LHCN-M2 (cell line): ENCODE measurements around the gene ACTG1. TPM values are rescaled to one million over a fixed set of nuclear protein-coding genes. Genes with fewer than 3 reads are reported as not detected.
"Not testable (repeated sequence)": the region's sequence is repeated elsewhere in the genome, so short reads cannot be mapped to it uniquely, and the experiment has no call there.

Source experiments
- DNase-seq: peaks from one replicate; pipeline ENCODE4 v3.0.0-alpha.2; 2012; ENCODE audit warnings: low read depth
- total RNA-seq: library from RNA; depleted of rRNA; stranded (reverse); fragments of >200 nt; gene quantifications from 2 replicates; pipeline ENCODE4 v1.2.3, GENCODE V29; 2014

Gene ACTG1
- total RNA-seq, 1 experiment from 2014 or later = 6,893 TPM

DNA sequence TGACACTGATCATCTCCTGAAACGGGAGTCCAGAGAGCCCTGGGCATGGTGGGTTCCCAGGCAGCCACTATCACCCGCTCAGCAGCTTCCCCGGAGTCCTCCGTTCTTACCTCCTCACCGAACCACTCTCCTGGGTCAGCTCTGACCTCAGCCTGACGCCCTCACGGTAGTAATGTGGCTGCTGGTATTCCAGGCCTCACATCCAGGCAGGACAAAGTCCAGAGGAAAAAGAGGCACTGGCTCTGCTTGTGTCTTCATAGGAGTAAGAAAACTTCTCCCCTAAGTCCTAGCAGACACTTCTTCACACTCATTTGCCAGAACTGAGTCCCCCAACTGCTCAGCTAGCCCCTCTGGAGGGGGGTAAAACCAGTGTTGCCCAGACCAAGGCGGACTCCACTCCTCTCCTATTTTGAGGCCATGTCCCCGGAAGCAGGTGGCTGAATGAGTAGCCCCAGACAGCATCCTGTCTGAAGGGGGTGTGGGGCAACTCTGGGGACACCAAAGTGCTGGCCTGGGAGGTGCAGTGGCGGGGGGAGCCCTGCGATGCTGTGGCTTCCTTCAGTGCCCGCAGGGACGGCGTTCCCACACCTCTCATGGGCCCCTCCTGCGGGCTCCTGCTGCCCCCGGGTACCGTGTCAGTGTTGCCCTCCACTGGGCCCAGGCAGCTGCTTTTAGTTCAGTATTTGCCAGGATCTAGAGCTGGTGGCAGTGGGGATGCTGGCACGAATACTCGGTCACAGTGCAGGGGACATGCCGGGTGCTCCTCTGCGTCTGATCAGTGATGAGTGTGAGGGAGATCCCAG is 20.9 kb upstream of the ACTG1 start:
- no peak for DNase-seq

DNA sequence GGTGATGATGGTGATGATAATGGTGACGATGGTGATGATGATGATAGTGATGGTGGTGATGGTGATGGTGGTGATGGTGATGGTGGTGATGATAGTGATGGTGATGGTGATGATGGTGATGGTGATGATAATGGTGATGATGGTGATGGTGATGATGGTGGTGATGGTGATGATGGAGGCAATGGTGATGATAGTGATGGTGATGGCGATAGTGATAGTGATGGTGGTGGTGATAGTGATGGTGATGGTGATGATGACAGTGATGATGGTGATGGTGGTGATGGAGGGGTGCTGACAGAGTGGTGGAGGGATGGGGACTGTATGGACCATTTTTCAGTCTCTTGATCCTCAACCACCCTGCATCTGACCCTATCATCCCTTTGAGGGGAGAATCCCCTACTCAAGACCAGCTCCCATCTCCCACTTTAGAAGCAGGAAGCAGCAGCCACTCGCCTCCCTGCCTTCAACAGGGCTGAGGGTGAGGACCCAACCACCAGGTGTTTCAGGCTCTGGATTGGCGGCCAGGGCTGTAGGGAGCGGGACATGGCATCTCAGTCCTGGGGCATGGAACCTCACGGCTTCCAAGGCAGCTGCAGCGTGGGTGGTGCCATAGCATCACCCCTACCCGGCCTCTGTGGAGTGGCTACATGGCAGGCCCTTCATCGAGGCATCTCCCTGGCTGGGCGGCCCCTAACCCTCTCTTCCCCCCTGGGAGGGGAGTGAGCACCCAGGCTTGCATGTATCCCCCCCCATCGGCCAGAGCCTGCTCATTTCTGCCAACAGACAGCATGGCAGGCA is 20.1 kb upstream of the ACTG1 start:
- no peak for DNase-seq

DNA sequence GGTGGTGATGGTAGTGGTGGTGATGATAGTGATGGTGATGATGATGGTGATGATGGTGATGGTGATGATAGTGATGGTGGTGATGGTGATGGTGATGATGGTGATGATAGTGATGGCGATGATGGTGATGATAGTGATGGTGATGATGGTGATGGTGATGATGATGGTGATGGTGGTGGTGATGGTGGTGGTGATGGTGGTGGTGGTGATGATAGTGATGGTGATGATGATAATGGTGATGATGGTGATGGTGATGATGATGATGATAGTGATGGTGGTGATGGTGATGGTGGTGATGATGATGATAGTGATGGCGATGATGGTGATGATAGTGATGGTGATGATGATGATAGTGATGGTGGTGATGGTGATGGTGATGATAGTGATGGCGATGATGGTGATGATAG is 19.4 kb upstream of the ACTG1 start:
- not testable (repeated sequence) for DNase-seq

DNA sequence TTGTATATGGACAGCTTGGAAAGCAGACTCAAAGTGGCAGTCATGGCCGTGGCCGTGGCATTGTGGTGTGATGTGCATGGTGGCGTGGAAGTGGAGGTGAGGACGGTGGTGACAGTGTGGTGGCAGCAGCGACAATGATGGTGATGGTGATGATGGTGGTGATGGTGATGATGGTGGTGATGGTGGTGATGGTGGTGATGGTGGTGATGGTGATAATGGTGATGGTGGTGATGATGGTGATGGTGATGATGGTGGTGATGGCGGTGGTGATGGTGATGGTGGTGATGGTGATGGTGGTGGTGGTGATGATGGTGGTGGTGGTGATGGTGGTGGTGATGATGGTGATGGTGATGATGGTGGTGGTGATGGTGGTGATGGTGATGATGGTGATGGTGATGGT is 18.4 kb upstream of the ACTG1 start:
- DNase-seq = not testable (repeated sequence)

DNA sequence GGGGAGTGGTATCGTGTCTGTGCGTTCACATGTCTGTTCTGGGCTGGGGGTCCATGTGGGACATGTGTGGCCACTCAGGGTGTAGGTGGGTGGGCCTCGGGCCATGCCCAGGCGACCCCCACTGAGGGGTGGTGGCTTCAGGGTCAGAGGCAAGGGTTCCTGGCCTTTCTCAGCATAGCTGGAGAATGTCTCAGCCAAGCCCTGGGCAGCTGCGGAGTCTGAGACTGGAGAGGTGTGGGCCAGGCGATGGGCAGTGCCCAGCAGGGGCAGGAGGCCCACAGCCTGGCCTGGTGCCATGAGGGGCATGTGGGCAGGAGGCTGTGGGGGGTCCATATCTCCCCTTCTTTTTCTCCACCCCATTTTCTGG is 16.8 kb upstream of the ACTG1 start:
- DNase-seq = no peak

DNA sequence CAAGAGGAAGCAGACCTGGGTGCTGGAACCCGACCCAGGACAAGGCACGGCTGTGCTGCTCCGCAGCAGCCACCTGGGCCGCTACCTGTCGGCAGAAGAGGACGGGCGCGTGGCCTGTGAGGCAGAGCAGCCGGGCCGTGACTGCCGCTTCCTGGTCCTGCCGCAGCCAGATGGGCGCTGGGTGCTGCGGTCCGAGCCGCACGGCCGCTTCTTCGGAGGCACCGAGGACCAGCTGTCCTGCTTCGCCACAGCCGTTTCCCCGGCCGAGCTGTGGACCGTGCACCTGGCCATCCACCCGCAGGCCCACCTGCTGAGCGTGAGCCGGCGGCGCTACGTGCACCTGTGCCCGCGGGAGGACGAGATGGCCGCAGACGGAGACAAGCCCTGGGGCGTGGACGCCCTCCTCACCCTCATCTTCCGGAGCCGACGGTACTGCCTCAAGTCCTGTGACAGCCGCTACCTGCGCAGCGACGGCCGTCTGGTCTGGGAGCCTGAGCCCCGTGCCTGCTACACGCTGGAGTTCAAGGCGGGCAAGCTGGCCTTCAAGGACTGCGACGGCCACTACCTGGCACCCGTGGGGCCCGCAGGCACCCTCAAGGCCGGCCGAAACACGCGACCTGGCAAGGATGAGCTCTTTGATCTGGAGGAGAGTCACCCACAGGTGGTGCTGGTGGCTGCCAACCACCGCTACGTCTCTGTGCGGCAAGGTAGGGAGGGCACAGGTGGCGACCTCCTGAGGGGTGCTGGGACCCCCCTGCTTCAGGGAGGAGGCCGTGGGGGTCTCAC is 16.2 kb upstream of the ACTG1 start:
- no peak for DNase-seq

DNA sequence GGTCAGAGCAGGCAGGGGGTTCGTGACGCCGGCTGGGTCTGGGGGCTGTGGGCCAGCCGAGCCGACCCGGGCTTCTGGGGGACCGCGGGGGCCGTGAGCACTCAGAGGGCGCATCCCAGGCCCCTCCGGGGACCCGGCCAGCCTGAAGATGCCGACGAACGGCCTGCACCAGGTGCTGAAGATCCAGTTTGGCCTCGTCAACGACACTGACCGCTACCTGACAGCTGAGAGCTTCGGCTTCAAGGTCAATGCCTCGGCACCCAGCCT is 15.7 kb upstream of the ACTG1 start:
- no peak for DNase-seq

DNA sequence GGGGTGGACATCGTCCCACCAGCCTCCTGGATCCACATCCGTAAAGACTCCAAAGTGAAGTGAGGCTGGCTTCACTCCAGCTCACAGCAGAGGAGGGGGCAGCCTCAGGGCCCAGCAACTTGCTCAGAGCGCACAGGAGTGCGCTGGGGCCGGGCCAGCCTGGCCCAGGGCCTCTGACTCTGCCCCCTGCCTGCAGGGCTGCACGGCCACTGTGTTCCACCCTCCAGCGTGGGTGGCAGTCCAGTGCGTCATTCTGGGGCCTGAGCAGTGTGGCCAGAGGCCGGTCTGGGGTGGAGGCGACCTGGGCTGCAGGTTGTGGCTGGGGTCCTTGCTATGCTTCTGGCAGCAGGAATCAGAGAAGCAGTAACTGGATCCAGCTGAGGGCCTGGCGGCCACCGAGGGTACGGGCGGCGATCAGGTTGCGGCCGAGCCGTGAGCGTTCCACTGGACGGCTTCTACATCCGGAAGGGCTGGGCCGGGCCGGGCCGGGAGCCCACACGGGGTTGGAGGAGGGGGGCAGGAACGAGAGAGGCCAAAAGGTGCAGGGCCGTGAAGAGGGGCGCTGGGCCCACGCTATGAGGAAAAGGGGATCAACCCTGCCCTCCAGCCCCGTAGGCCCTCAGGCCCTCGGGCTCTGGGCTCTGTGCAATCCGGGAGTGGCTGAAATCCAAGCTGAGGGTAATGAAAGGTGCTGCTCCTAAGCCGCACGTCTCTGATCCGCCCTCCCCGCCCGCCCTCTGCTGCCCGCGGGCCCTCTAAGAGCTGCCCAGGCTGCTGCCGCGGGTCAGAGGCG is 15.2 kb upstream of the ACTG1 start, which contains the start of gene FSCN2:
Gene FSCN2 (plus strand): TSS at position 787 of the 793 bp plus-strand sequence. CDS start 155 bp downstream, outside the sequence.
- DNase-seq = no peak

DNA sequence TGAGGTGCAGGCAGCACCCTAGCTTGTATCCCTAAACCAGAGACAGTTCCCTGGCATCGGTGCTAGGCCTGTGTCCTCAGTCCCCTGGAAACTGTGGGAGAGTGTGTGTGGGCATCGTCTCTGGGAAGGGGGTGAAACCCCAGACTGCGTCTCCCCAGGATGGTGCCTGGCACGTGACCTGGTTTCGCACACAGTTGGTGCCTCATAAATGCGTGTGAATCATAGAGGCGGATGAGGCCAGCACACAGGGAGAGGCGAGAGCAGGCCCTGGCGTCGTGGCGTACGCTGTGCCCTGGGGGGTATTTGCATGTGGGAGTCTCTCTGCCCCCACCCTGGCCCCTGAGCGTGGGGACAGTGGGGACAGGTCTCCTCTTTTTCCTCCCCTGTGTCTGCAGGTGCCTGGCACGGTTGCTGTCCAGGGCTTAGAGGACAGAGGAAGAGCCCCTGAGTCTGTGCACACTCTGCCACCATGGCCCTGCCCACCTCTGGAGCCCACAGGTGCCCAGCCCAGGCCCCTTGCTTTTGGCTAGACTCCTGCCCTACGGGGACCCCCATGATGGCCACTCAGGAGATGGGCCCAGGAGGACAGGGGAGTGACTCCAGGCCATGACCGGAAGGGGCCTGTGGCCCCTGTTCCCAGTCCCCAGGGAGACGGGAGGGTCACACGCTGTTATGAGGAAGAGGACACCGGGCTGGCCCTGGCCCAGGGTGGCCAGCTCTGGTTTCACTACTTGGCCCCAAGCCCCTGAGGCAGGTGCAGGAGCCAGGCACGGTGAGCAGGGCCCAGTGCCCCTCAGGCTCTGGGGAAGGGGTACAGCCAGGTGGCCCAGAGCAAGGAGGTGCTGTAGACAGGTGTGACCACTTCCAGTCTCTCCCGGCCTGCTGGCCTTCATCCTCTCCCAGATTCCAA is 14.3 kb upstream of the ACTG1 start:
- DNase-seq = no peak

DNA sequence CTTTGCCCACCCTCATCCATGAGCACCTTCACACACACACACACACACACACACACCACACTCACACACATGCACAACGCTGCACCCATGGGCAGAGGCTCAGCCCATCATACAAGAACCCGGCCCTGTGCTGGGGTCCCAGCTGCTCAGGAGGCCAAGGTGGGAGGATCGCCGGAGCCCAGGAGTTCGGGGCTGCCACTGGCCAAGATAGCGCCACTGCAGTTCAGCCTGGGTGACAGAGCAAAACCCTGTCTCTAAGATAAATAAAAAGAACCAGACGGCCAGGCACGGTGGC is 12.2 kb upstream of the ACTG1 start:
- DNase-seq = no peak

DNA sequence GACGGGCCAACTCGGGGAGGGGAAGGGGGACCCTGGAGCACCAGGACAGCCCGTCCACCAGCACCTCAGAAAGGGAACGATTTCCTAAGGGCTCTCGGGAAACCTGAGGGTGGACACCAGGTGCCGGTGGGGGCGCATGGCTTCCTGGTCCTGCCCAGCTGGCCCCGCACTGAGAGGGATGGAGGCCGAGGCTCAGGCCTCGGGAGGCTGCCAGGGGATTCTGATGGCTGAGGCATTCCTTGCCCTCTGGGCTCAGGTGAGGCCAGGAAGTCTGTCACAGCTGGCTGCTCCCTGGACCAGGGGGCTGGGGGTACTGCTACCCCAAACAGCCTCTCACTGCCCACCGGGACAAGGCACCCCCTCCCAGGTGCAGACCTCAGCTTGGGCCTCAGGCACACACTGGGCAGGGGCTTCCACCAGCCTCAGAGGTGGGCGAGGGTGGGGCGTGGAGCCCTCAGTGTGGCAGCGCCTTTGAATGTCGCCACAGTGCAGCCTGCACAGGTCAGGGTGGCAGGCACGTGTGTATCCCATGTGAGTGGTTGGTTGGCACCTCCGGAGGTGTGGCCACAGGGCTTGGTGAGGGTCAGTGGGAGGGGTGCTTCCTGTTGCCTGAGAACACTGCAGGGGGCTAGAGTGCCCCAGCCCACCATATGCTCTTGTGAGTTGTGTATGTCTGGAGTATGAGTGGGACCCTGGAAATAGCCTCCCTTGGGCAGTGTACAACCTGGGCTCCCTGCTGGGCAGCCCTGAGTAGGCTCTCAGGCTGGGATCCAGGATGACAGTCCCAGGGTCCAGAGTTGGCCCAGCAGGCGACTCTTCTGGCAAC is 11.7 kb upstream of the ACTG1 start:
- DNase-seq = no peak

DNA sequence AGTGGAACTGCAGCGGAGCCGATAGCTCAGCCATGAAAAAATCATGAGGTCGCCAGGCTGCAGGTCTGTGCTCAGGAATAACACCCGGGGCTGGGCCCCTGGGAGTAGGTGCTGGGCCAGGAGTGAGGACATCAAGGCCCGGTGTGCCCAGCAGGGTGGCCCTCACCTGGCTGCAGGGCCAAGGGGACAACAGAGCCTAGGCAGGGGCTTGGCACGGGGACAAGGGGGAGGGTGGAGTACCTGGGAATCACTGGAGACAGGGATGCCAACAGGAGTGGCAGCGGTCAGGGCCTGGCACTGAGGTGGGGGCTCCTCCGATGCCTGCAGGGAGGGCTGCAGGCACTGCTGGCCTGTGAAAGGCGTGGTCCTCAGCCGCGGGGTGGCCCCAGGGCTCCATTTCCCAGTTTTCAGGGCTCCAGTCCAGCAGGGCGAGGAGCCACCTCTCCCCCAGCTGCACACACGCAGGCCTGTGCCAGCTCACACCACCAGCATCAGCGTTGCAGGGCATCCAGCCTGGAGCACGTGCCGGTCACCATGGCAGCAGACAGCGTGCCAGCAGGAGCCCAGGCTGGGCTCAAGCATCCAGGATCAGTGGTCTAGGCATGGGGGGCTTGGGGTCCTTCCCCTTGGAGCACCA is 10.9 kb upstream of the ACTG1 start:
- DNase-seq = peak; percentile 65

DNA sequence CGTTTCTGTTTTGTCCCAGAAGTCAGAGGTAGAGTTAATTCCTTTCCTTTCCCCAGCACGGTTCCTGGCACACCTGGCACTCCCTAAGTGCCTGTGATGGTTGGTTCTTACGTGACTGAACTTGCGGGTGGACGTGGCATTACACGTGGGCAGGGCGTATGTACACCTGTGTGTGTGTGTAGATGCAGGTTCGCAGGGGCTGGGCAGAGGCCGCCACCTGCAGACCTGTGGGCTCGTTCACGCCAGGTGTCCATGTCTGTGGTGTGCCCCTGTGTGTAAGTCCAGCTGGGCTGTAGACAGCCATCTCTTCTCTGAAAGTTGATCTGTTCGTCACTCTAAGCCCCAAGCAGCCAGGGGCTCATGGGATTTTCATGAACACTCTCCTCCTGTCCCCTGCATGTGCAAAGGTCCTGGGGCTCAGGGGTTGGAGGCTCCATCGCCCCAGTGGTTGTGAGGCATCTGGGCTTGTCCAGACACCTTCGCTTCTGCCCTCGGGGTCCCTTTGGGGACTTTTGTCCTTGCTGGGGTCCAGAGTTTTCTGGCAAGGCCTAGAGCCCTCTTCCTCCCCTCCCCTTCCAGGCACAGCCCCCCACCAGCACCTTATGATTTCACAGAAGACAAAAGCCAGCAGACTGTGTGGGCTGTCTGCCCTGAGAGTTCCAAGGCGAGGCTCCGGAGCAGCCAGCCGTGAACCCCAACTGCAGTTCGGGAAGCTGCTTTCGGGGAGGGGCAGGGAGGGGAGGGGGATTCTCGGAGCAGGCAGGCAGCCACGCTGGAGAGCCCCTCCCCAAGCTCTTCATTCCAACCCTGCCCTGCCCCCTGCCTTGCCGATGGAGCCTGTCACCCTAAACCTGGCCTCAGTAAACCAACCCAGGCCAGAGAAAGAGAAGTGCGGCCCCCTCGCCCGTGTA is 10.1 kb upstream of the ACTG1 start:
- DNase-seq = no peak

DNA sequence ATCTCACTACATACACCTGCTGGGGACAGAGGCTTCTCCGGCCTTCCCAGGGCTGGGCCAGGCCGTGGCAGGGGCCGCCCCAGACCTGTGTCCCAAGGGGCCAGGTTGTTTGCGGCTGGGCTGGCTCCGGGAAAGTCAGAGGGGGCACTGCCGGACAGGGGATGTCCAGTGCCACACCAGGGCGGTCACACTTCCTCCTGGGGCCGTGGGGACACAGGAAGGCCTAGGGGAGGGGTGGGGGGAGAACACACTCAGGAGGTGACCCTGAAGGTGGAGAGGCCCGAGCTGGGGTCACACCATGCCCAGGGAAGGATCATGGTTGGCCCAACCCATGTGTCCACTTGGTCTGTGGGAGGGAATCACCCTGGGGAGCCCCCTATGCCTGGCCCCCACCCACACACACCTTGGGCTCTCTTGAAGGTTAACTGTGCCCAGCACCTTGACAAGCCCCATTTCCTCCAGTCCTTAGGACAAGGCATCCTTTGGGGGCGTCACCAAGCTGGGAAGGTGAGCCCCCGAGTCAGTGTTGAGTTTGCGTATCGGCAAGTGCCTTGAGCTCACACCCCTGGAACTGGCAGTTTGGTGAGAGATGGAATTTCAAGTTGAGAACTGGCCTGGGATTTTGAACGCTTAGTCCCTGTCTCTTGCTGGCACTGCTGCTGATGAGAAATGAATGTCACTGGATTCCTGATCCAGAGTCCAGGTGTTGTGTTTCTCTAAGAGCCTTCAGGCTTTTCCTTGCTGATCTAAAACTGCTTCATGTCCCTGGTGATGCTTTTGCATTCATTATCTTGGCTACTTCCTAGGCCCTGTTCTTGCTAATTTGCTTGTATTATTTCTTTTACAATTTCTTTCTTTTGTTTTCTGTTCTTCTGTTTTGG is 7.7 kb upstream of the ACTG1 start:
- DNase-seq = no peak

DNA sequence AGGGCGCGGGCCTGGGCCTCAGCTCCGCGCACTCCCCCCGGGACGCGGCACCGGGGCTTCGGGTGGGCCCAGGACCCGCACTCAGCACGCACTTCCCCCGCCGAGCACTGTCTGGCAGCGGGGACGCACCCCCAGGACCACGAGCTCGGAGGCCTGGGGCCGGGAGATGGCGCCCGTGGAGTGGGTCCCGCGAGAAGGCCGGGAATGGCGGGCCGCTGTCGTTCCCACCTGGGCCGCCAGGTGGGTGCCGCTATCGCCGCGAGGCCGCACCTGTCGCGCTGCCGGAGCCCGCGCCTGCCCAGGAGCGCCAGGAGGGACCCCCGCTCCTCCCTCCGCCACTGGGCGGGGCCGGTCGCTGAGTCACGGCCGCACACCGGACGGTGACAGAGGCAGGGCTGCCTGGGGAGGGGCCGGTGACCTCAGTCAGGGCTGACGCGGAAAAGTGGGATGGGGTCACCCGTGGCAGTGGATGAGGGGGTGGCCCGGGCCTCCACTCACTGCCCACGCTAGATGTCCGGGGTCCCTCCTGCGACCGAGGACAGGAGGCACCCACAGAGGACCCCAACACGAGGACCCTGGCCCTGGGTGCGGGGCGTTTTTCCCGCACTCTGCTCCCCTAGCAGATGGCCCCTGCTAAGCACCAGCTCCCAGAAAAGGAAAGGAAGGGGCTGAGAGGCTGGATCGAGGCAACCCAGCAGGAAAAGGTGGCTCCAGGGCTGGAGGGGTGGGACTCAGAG is 6.9 kb upstream of the ACTG1 start:
- DNase-seq = no peak

DNA sequence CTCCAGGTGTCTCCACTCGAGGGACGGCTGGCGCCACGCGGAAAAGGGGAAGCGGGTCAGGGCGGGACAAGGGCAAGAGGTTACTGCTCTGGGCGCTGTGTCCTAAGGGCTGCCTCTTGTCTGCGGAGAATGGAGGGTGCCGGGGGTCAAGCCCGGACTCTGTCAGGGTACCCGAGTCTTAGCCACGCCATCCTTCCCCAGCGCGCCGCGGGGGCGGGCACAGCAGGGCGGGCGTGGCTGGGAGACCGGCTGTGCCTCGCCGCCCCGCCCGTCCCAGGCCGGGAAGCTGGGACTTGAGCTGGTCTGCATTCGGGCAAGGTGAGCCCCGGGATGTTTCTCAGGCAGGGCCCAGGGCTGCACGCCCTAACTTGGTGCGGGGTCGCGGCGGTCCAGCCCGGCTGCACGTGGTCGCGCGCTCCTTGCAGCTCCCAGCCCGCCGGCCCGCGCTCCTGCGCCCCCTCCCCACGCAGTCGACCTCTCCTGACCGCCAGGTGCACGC is 6.2 kb upstream of the ACTG1 start:
- DNase-seq = peak; percentile 25
